Subcutaneous abdominal adipose tissue (tissue), 5 donors: ENCODE data around the gene CTAGE1.

Experiments used
- H3K27ac ChIP-seq: one replicate; pipeline ENCODE4 v1.7.0; 2013; ENCODE audit warnings: low read depth, mild to moderate bottlenecking, inconsistent platforms, low read length, moderate library complexity
- H3K27me3 ChIP-seq, 5 donors: one replicate each; pipeline ENCODE4 v1.7.0; 2013; ENCODE audit warnings: low read length in 5 of 5, inconsistent platforms in 1 of 5; ENCODE audit not compliant: control insufficient read depth in 5 of 5, insufficient read depth in 4 of 5
- H3K36me3 ChIP-seq, 5 donors: one replicate each; pipeline ENCODE4 v1.7.0; 2013; ENCODE audit warnings: low read length in 5 of 5; ENCODE audit not compliant: control insufficient read depth in 5 of 5, insufficient read depth in 5 of 5
- H3K4me1 ChIP-seq, 5 donors: one replicate each; pipeline ENCODE4 v1.7.0; 2013; ENCODE audit warnings: low read length in 5 of 5, mild to moderate bottlenecking in 3 of 5, moderate library complexity in 1 of 5; ENCODE audit not compliant: control insufficient read depth in 5 of 5, insufficient read depth in 5 of 5
- H3K4me3 ChIP-seq, 5 donors: one replicate each; pipeline ENCODE4 v1.7.0; 2013; ENCODE audit warnings: low read length in 5 of 5, low read depth in 1 of 5
- H3K9ac ChIP-seq, 5 donors: one replicate each; pipeline ENCODE4 v1.7.0; 2013; ENCODE audit warnings: low read length in 5 of 5, mild to moderate bottlenecking in 4 of 5, moderate library complexity in 3 of 5
- H3K9me3 ChIP-seq, 5 donors: one replicate each; pipeline ENCODE4 v1.7.0; 2013; ENCODE audit warnings: low read length in 5 of 5; ENCODE audit not compliant: control insufficient read depth in 5 of 5
- donor health status: healthy.
- donor health status: healthy.
- donor health status: healthy.
- donor health status: healthy.
- donor health status: healthy.

The CTAGE1 gene

GRCh38 chr18:22424565-22424963 lies 6.8 kb upstream of the CTAGE1 start:
- no peak overlapping the region for H3K27ac ChIP-seq
- H3K27me3 ChIP-seq: peaks cover 0 to 3% (median 0%) of the 10 kb centered on the region in 5 donors
- no peak overlapping the region for H3K4me3 ChIP-seq
- peaks cover 0 to 4% (median 0%) of the 10 kb centered on the region in 5 donors for H3K9me3 ChIP-seq
- H3K36me3 ChIP-seq: no peaks in the 10 kb centered on the region
- H3K4me1 ChIP-seq: peaks cover 0 to 10% (median 9%) of the 10 kb centered on the region in 5 donors
- no peak overlapping the region for H3K9ac ChIP-seq

- peaks cover 0 to 10% (median 9%) of the 10 kb centered on the region in 5 donors for H3K4me1 ChIP-seq
- no peak overlapping the region for H3K27ac ChIP-seq
- H3K36me3 ChIP-seq: no peaks in the 10 kb centered on the region
- no peak overlapping the region for H3K9ac ChIP-seq
- no peak overlapping the region for H3K4me3 ChIP-seq
- no peaks in the 10 kb centered on the region for H3K27me3 ChIP-seq
- peaks cover 0 to 4% (median 0%) of the 10 kb centered on the region in 5 donors for H3K9me3 ChIP-seq
These were observed 6.3 kb upstream of the CTAGE1 start for GRCh38 chr18:22423878-22424564.

GRCh38 chr18:22422909-22423548 lies 5.3 kb upstream of the CTAGE1 start:
- peaks cover 0 to 10% (median 9%) of the 10 kb centered on the region in 5 donors for H3K4me1 ChIP-seq
- H3K27ac ChIP-seq: no peak overlapping the region
- no peak overlapping the region for H3K9ac ChIP-seq
- peaks cover 0 to 4% (median 0%) of the 10 kb centered on the region in 5 donors for H3K9me3 ChIP-seq
- H3K27me3 ChIP-seq: peaks cover 0 to 3% (median 0%) of the 10 kb centered on the region in 5 donors
- H3K4me3 ChIP-seq: no peak overlapping the region
- no peaks in the 10 kb centered on the region for H3K36me3 ChIP-seq

GRCh38 chr18:22420652-22421051 lies 2.9 kb upstream of the CTAGE1 start:
- Histone ChIP-seq H3K9me3 (peaks cover 0 to 4% (median 0%) of the 10 kb centered on the region in 5 donors), H3K27ac (no peak overlapping the region), H3K36me3 (no peaks in the 10 kb centered on the region), H3K9ac (no peak overlapping the region), H3K4me3 (no peak overlapping the region), H3K27me3 (peaks cover 0 to 3% (median 0%) of the 10 kb centered on the region in 5 donors), H3K4me1 (peaks cover 0 to 10% (median 9%) of the 10 kb centered on the region in 5 donors)

GRCh38 chr18:22412176-22412911 lies 5.4 kb downstream of the CTAGE1 start:
- Histone ChIP-seq H3K36me3 (no peaks in the 10 kb centered on the region), H3K9ac (no peak overlapping the region), H3K27me3 (peaks cover 0 to 7% (median 0%) of the 10 kb centered on the region in 5 donors), H3K4me3 (no peak overlapping the region), H3K9me3 (peaks cover 0 to 3% (median 0%) of the 10 kb centered on the region in 5 donors), H3K27ac (no peak overlapping the region), H3K4me1 (no peaks in the 10 kb centered on the region)

- no peak overlapping the region for H3K27ac ChIP-seq
- no peak overlapping the region for H3K4me3 ChIP-seq
- no peaks in the 10 kb centered on the region for H3K4me1 ChIP-seq
These were observed 6.3 kb downstream of the CTAGE1 start for GRCh38 chr18:22411446-22411845.

GRCh38 chr18:22410126-22410525 lies 7.6 kb downstream of the CTAGE1 start:
- peaks cover 0 to 7% (median 0%) of the 10 kb centered on the region in 5 donors for H3K27me3 ChIP-seq
- H3K36me3 ChIP-seq: no peaks in the 10 kb centered on the region
- no peak overlapping the region for H3K27ac ChIP-seq
- no peak overlapping the region for H3K9ac ChIP-seq
- peaks cover 4 to 8% (median 7%) of the 10 kb centered on the region in 5 donors for H3K9me3 ChIP-seq
- no peaks in the 10 kb centered on the region for H3K4me1 ChIP-seq
- no peak overlapping the region for H3K4me3 ChIP-seq

More at GRCh38 chr18:22411446-22411845, 6.3 kb downstream of the CTAGE1 start:
- no peaks in the 10 kb centered on the region for H3K36me3 ChIP-seq
- H3K27me3 ChIP-seq: peaks cover 0 to 7% (median 0%) of the 10 kb centered on the region in 5 donors
- peaks cover 0 to 3% (median 0%) of the 10 kb centered on the region in 5 donors for H3K9me3 ChIP-seq
- no peak overlapping the region for H3K9ac ChIP-seq

- Histone ChIP-seq H3K9me3 (peaks cover 7 to 12% (median 10%) of the 10 kb centered on the region in 5 donors), H3K4me1 (no peaks in the 10 kb centered on the region), H3K4me3 (no peak overlapping the region), H3K27me3 (peaks cover 0 to 7% (median 0%) of the 10 kb centered on the region in 5 donors), H3K9ac (no peak overlapping the region), H3K27ac (no peak overlapping the region), H3K36me3 (no peaks in the 10 kb centered on the region)
These were observed 8.3 kb downstream of the CTAGE1 start for GRCh38 chr18:22409445-22409844.

GRCh38 chr18:22408059-22408458 lies 9.7 kb downstream of the CTAGE1 start:
- Histone ChIP-seq H3K4me3 (no peak overlapping the region), H3K4me1 (no peaks in the 10 kb centered on the region), H3K27me3 (peaks cover 0 to 7% (median 0%) of the 10 kb centered on the region in 5 donors), H3K36me3 (no peaks in the 10 kb centered on the region), H3K9me3 (peaks cover 7 to 12% (median 10%) of the 10 kb centered on the region in 5 donors), H3K9ac (no peak overlapping the region), H3K27ac (no peak overlapping the region)
